Neural crest cell (in vitro differentiated cells): ENCODE results near the gene PRKG1. TPM values are rescaled to one million over a fixed set of nuclear protein-coding genes. Genes with fewer than 3 reads are reported as not detected.
A peak's percentile ranks its signal among the peaks of the same experiment; 100 is the strongest.

Experiments
- DNase-seq: peaks from one replicate; pipeline ENCODE4 v3.0.0; 2021; ENCODE audit warnings: low read depth, mixed read lengths, low spot score
- H3K27ac Mint-ChIP-seq: one replicate; pipeline ENCODE4 v1.8.0; 2021; ENCODE audit warnings: mild to moderate bottlenecking, mixed read lengths; ENCODE audit not compliant: unreplicated experiment
- H3K27me3 Mint-ChIP-seq: 2 replicates; pipeline ENCODE4 v1.8.0; 2021; ENCODE audit warnings: low read depth, mild to moderate bottlenecking, mixed read lengths
- H3K36me3 Mint-ChIP-seq: 2 replicates; pipeline ENCODE4 v1.8.0; 2021; ENCODE audit warnings: low read depth, mild to moderate bottlenecking, mixed read lengths
- H3K4me1 Mint-ChIP-seq: 2 replicates; pipeline ENCODE4 v1.8.0; 2021; ENCODE audit warnings: mixed read lengths
- H3K4me3 Mint-ChIP-seq: one replicate; pipeline ENCODE4 v1.8.0; 2021; ENCODE audit warnings: mild to moderate bottlenecking, mixed read lengths
- H3K9me3 Mint-ChIP-seq: 2 replicates; pipeline ENCODE4 v1.8.0; 2021; ENCODE audit warnings: mixed read lengths
- CTCF ChIP-seq: fragments of 200-600 bp; sonication (generic); conservative IDR thresholded peaks from 2 replicates; pipeline ENCODE4 v1.5.0; 2021; ENCODE audit warnings: antibody characterized with exemption, mild to moderate bottlenecking
- total RNA-seq: library from RNA; stranded (reverse); gene quantifications from 2 replicates; pipeline ENCODE4 v1.2.1, GENCODE V29; 2021

Gene PRKG1
- total RNA-seq, 1 donor from 2014 or later, result 4.4 TPM

- no peak for DNase-seq
- H3K4me3 Mint-ChIP-seq, result no peak overlapping the region
- no peaks in the 10 kb centered on the region for H3K27me3 Mint-ChIP-seq
- peaks cover 19% of the 10 kb centered on the region for H3K4me1 Mint-ChIP-seq
- no peak overlapping the region for H3K27ac Mint-ChIP-seq
- H3K36me3 Mint-ChIP-seq, result no peaks in the 10 kb centered on the region
- TF ChIP-seq CTCF, result no peak
- no peaks in the 10 kb centered on the region for H3K9me3 Mint-ChIP-seq
Observed at GRCh38 chr10:51951601-51952000, 877.3 kb downstream of the PRKG1 start.

GRCh38 chr10:51952056-51952455, 877.8 kb downstream of the PRKG1 start:
- Mint-ChIP-seq H3K27me3 (no peaks in the 10 kb centered on the region), H3K9me3 (no peaks in the 10 kb centered on the region), H3K4me1 (peaks cover 21% of the 10 kb centered on the region), H3K36me3 (no peaks in the 10 kb centered on the region), H3K4me3 (no peak overlapping the region), H3K27ac (no peak overlapping the region)
- TF ChIP-seq CTCF, result no peak
- DNase-seq, result no peak

GRCh38 chr10:51955696-51956095, 881.4 kb downstream of the PRKG1 start:
- peak overlapping the region; percentile 24 for H3K27ac Mint-ChIP-seq
- no peak for DNase-seq
- H3K4me3 Mint-ChIP-seq, result peak overlapping the region; percentile 5
- no peak for TF ChIP-seq CTCF
- H3K36me3 Mint-ChIP-seq, result no peaks in the 10 kb centered on the region
- H3K9me3 Mint-ChIP-seq, result no peaks in the 10 kb centered on the region
- H3K4me1 Mint-ChIP-seq, result peaks cover 30% of the 10 kb centered on the region
- H3K27me3 Mint-ChIP-seq, result no peaks in the 10 kb centered on the region

- no peak overlapping the region for H3K27ac Mint-ChIP-seq
- H3K36me3 Mint-ChIP-seq, result no peaks in the 10 kb centered on the region
Observed at GRCh38 chr10:51956822-51957221, 882.5 kb downstream of the PRKG1 start.

GRCh38 chr10:51960494-51960895, 886.2 kb downstream of the PRKG1 start:
- no peaks in the 10 kb centered on the region for H3K36me3 Mint-ChIP-seq
- DNase-seq, result no peak
- H3K27me3 Mint-ChIP-seq, result no peaks in the 10 kb centered on the region
- H3K4me1 Mint-ChIP-seq, result peaks cover 21% of the 10 kb centered on the region
- TF ChIP-seq CTCF, result peak; percentile 74
- H3K9me3 Mint-ChIP-seq, result no peaks in the 10 kb centered on the region
- no peak overlapping the region for H3K27ac Mint-ChIP-seq
- H3K4me3 Mint-ChIP-seq, result no peak overlapping the region

More at GRCh38 chr10:51956822-51957221, 882.5 kb downstream of the PRKG1 start:
- Mint-ChIP-seq H3K9me3 (no peaks in the 10 kb centered on the region), H3K27me3 (no peaks in the 10 kb centered on the region), H3K4me1 (peaks cover 31% of the 10 kb centered on the region), H3K4me3 (no peak overlapping the region)
- no peak for TF ChIP-seq CTCF
- DNase-seq, result no peak

- no peaks in the 10 kb centered on the region for H3K27me3 Mint-ChIP-seq
- no peaks in the 10 kb centered on the region for H3K36me3 Mint-ChIP-seq
- H3K4me1 Mint-ChIP-seq, result peaks cover 15% of the 10 kb centered on the region
- H3K4me3 Mint-ChIP-seq, result no peak overlapping the region
- TF ChIP-seq CTCF, result no peak
- H3K9me3 Mint-ChIP-seq, result no peaks in the 10 kb centered on the region
- no peak overlapping the region for H3K27ac Mint-ChIP-seq
- DNase-seq, result no peak
Observed at GRCh38 chr10:51961401-51961800, 887.1 kb downstream of the PRKG1 start.
